GM19238 (cell line): ENCODE measurements around the gene NR2E1.

Source experiments
- DNase-seq: peaks from one replicate; pipeline ENCODE4 v3.0.0; 2011; ENCODE audit warnings: low spot score; ENCODE audit not compliant: insufficient read length

Gene NR2E1

GRCh38 chr6:108165714-108166663 lies at the start of gene NR2E1:
TSS of gene NR2E1 (plus strand) at chr6:108166022. CDS start at chr6:108166766, 744 bp downstream.
- no peak for DNase-seq

GRCh38 chr6:108116546-108117426 lies 49.0 kb upstream of the NR2E1 start:
- DNase-seq = no peak

DNA sequence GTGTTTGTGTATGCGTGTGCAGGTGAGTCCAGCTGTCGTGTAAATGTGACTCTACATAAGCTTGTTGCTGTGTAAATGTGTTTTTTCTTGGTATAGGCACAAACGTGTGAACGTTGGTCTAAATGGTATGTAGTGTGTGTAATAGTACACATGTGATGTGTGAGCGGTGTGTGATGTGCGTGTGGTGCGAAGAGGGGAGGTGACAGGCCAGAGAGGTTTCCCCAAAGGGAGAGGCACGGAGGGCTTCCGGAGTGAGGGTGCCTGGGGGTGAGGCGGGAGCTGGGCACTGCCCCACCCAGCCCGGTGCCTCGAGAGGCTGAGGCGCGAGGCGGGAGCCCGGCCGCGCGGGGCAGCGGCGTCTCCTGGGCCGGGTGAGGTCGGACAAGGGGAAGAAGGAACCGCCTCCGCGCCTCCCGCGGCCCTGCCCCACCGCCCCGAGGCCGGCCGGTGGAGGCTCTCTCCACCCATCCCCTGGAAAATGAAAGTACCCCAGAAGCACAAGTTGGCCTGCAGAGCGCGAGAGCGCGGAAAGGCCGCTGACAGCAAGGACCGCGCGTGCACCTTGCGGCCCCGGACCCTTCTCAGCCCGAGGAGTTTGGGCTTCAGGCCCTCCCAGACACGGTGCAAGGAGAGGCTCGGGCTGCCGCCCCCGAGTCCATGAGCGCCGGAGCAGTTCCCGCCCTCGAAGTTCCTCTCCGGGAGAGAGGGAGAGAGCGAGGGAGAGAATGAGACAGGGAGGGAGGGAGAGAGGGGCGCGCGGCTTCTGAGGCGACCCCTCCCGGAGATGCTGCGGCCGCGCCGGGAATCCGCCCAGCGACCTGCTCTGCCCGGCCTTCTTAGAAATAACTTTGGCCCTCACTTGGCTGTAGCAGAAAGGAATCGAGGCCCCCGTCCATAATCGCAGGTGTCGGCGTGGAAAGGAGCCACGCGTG lies 48.1 kb upstream of the NR2E1 start:
- peak; percentile 19 for DNase-seq

- DNase-seq = no peak
These were observed 47.5 kb upstream of the NR2E1 start for GRCh38 chr6:108118359-108118724.

GRCh38 chr6:108118810-108119768 lies 46.7 kb upstream of the NR2E1 start:
- no peak for DNase-seq

DNA sequence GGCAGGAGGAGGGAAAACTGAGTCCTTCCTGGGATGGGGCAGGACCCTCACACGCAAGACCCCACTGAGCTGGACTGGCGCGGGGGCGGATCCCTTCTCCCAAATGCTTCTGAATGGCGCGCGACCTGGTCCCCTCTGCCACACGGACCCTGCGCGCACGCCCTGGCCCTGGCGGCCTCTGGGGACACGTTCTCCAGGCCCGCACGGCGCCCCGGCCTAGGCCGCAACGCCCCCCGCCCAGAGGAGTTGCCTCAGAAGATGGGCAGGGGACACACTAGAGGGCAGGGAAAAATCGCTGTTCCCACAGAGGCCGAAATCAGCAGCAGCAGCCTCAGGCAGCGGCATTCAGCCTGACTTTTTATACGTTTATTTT lies 46.1 kb upstream of the NR2E1 start:
- no peak for DNase-seq

- DNase-seq = no peak
These were observed 45.5 kb upstream of the NR2E1 start for GRCh38 chr6:108120311-108120710.

DNA sequence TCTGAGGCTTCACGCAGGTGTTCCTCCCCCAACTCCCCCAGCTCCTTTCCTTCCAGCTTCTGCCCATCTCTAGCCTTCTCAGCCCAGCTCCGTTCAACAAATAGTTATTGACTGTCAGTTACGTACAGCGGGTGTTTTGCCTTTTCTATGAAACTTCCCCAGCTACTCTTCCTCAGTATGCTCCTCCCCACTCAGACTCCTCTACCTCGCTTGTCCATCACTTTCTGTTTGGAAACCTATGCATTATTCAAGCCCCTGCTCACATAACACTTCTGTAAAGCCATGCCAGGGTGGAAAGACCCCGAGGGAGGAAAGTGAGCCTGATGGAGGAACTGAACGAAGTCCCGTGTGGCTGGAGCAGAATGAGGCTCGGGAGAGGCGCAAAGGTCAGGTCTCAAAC lies 44.2 kb upstream of the NR2E1 start:
- no peak for DNase-seq

GRCh38 chr6:108123481-108123929 lies 42.3 kb upstream of the NR2E1 start:
- no peak for DNase-seq

- DNase-seq = no peak
These were observed 41.9 kb upstream of the NR2E1 start for GRCh38 chr6:108123946-108124345.

GRCh38 chr6:108127056-108127455 lies 38.8 kb upstream of the NR2E1 start:
- DNase-seq = no peak

DNA sequence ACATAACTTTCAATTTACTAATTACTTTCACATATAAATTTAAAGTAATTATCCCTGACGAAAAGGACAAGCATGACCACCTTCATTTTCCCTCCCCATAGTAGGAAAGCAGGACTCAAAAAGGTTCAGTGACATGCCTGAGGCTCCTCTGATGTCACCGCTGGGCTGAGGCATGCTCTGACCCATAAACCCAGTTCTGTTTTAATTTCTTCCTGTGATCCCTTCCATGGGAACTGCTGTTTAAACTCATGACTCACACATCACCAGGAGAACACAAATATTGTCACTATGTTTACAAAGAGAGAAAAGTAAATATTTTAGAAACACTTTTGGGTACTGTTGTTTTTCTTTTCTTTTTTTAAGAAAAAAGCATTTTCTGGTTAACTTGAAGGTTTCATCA lies 38.0 kb upstream of the NR2E1 start:
- DNase-seq = no peak

- DNase-seq = no peak
These were observed 35.6 kb upstream of the NR2E1 start for GRCh38 chr6:108130262-108130661.

- DNase-seq = no peak
These were observed 33.0 kb upstream of the NR2E1 start for GRCh38 chr6:108132863-108133262.

DNA sequence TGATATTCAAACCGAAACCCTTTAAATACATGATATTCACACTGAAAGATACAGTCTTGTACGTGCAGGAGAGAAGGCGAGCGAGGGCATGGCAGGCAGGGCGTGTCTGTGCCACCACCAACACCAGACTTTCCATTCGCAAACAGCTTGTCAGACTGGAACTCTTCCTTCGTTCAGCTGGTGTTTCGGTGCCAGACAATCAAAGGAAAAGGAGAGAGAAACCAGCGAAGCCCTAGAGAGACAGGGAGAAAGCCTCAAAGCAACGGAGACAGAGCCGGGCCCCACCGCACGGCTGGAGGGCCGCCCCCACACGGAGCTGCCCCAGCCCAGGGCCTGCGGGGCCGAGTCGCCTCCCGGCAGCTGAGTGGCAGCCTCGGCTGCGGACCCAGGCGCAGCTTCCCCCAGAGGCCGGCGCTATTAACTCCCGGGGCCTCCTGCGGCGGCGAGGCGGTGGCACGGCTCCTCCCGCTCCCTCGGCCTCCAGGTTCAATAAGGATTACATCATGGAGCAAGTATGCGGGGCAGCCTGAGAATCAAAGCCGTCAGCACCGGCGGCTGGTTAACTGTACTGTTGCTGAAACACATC lies 32.1 kb upstream of the NR2E1 start:
- no peak for DNase-seq

DNA sequence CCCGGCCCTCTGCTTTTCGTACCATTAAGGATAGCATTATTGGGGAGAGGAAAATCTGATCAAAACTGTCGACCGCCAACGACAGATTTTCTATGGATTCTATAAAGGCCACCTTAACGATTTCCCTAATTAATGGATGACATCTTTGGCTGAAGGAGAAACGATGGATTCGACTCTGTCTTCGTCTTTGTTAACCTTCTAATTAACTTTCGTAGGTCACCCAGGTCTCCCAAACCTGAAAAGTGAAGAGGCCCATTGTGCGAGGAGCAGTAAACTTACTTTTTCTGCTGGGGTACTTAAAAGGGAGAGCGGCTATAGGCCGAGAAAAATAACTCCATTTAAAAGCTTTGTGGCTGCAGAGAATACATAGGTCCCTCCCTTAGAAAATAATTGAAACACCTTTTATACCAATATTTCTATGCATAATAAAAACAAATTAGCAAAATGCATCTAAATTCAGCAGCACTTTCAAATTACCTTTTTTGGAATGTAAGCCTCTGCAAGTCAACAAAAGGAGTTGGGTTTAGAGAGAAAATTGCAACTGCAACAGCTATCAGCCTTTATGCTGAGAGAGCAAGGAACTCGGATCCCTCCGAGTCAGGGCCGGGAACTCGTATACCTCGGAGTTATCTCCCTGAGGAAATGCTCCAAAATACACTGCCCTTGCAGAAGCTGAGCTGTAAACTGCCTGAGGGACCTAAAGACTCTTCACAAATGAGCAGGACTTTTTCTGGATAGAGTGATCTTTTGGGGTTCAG lies 31.4 kb upstream of the NR2E1 start:
- no peak for DNase-seq

- no peak for DNase-seq
These were observed 23.6 kb upstream of the NR2E1 start for GRCh38 chr6:108142240-108142639.

DNA sequence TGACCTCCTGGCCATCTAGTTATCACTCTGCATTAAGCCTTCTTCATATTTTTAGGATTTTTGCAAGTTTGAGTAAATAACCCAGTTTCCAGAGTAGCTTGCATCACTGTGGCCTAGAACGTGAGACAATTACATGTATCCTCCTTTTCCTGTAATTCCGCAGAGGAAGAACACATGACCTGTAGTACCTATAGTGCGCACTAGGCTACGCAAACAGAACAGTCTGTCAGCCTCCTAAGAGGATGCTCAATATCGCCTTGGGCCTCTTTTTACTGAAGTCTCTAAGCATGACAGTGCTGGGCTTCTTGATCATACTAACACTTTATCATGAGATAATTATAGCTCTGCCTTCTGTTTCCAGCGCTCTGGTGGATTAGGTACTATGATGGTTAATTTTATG lies 20.2 kb upstream of the NR2E1 start:
- DNase-seq = no peak

DNA sequence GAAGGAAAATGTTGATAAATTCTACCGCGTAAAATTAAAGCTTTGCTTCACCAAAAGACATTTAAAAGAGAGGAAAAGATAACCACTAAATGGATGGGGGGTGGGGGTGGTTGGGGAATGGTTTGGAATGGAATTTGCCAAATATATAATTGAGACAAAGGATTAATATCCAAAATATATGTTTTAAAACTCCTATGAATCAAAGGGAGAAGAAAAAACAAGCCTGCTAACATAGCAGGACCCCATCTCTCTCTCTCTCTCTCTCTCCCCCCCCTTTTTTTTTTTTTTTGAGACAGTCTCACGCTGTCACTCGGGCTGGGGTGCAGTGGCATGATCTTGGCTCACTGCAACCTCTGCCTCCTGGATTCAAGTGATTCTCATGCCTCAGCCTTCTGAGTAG lies 13.4 kb upstream of the NR2E1 start:
- DNase-seq = no peak
